GM19438 (cell line): Measurements from ENCODE around the gene NRXN3.
"Not testable (repeated sequence)": the region's sequence is repeated elsewhere in the genome, so short reads cannot be mapped to it uniquely, and the experiment has no call there.

Source experiments
- ATAC-seq: cut with Tn5 transposase; IDR thresholded peaks from one replicate; pipeline ENCODE4 v1.9.1; 2021; ENCODE audit warnings: low read depth; ENCODE audit not compliant: unreplicated experiment

The NRXN3 gene

GRCh38 chr14:78561074-78561473 is 390.9 kb downstream of the NRXN3 start:
- ATAC-seq: no peak

- peak; percentile 87 for ATAC-seq
Measured at GRCh38 chr14:78566026-78566858, 396.1 kb downstream of the NRXN3 start.

DNA sequence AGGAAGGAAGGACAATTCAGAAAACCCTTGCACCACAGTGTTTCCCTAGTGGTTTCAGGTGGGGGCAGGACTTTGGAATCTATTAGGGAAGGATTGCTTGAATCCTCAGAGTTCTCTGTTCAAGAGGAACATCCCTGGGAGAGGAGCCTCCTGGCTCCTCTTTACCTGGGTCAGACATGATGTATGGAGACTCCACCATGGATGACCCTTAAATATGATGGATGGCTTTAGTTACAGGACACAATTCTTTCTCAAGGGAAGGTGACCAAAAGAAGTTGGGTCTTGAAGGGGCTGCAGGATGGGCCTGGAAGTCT is 396.6 kb downstream of the NRXN3 start:
- ATAC-seq: no peak

DNA sequence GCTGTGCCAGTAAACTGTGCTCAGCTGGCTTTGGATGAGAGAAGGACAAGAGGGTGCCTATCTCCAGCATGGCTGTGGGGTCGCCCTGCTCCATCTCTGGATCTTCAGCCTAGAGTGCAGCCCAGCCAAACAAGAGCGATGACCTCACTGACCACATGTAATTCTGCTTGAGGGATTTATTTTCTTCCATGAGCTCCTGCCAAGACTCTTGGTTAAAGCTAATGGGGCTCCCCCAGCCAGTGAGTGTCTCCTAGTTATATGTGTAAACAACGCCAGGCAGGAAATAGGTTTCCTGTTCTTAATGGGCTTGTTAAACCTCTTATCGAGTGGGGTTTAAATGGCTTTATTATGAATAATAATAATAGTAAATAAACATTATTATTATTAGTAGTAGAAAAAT is 397.2 kb downstream of the NRXN3 start:
- ATAC-seq: no peak

GRCh38 chr14:78573736-78574135 is 403.6 kb downstream of the NRXN3 start:
- not testable (repeated sequence) for ATAC-seq

DNA sequence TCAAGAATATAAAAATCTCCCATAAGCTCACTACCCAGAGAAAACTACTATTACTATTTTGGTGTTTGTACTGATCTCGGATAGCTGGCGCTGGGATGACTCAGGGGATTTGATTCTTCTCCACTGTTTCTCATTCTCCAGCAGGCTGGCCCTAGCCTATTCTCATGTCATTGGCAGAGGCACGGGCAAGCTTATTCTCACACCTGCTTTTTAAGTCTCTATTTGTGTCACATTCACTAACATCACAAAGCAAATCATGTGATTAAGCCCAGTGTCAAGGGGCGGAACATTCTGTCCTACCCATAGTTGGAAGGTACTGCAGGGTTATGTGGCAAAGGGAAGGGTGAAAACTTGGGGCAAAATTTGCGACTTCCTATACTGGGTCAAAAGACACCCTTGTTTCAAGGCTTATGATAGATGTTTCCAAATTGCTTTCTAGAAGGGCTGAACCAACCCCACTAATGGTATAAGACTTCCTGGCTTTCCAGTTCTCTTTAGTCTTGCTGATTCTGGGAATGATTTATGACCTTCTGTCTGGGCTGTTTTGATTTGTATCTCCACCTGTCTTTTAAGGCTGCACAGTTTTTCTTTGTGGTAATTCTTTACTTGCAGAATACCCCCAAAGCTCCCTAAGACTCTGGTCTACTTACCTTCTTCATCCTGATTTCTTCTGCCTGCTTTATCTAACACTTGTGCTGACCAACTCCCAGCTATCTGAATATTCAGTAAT is 406.4 kb downstream of the NRXN3 start:
- no peak for ATAC-seq

DNA sequence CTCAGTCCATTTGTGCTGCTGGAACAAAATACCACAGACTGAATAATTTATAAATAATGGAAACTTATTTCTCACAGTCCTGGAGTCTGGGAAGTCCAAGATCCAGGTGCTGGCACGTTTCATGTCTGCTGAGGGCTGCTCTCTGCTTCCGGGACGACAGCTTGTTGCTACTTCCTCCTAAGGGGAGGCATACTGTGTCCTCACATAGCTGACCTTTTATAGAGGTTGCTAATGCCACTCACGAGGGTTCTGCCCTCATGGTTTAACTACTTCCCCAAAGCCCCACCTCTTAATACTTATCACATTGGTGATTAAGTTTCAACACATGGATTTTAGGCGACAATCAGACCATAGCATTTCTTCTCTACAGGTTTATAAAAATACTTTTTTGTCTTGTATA is 411.1 kb downstream of the NRXN3 start:
- ATAC-seq: no peak

GRCh38 chr14:78586681-78587080 is 416.5 kb downstream of the NRXN3 start:
- no peak for ATAC-seq

DNA sequence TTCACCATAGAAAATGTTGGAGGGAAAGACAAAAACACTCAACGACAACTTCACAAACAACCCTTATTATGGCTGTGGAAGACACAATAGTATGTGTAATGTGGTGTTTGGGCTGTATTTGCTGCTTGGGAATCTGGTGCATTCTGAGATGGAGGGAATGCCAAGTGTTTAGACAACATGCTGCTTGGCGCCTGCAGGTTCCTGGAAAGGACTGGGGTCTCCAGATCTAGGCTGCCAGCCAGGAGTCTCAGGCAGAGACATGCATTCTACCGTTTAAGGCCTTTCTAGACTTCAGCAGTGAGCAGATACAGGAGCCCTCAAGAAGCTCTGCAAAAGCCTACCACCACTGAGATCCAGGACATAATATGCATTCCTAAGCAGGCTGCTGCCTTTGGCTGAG is 418.7 kb downstream of the NRXN3 start:
- ATAC-seq: no peak

DNA sequence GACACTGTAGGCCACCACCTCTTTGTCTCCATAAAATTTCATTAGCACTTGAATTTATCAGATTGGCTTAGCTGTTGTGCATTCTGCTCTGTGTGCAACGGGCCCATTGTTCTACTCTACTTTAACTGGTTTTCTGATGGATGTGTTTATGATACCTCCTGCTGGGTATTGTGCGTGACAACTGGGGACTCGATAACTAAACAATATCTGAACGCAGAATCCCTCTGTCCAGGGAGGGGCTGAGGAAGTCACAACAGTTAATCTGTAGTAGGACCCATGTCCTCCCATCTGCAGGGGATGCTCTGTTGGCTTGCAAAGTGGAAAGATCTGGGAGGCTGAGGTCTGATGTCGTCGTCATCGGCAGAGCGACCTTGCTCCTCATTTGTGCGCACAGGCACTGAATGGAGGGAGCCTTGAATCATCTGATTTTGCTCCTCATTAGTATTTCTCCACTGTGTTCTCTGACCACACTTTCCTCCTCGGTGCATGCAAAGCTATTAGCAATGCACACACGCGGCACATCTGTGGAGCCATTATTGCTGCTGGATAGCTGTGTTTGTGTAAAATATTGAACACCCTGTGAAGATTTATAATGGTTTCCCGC is 422.5 kb downstream of the NRXN3 start:
- no peak for ATAC-seq

- no peak for ATAC-seq
Measured at GRCh38 chr14:78593949-78594348, 423.8 kb downstream of the NRXN3 start.

GRCh38 chr14:78595797-78596196 is 425.6 kb downstream of the NRXN3 start:
- no peak for ATAC-seq

- peak; percentile 92 for ATAC-seq
Measured at GRCh38 chr14:78598046-78598920, 428.1 kb downstream of the NRXN3 start.

GRCh38 chr14:78605025-78605762 is 435.0 kb downstream of the NRXN3 start:
- ATAC-seq: no peak

DNA sequence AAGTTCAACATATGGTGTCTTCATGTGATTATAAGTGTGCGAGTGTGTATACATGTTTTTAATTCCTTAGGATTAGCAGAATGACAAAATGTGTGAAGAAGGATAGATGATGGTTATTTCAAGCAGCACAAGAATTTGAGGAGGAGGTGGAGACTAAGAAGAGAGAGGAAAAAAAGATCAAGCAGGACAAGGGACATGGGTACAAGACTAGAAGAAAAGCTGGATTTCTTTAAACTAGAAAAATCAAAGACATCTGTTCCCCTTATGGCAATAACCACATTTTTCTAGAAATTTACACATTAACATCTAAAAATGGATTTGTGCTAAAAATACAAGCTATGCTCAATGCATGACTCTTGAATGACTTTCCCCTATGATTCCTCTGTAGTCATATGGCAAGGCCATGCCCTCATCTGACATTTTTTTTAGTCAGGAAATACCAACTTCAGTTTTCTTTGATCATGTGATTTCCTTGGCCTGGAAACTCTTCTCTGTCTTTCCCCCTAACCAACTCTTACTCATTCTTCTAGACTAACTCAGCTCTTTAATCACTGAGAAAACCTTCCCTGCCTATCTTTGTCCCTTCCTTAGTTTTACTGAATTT is 435.8 kb downstream of the NRXN3 start:
- ATAC-seq: no peak

DNA sequence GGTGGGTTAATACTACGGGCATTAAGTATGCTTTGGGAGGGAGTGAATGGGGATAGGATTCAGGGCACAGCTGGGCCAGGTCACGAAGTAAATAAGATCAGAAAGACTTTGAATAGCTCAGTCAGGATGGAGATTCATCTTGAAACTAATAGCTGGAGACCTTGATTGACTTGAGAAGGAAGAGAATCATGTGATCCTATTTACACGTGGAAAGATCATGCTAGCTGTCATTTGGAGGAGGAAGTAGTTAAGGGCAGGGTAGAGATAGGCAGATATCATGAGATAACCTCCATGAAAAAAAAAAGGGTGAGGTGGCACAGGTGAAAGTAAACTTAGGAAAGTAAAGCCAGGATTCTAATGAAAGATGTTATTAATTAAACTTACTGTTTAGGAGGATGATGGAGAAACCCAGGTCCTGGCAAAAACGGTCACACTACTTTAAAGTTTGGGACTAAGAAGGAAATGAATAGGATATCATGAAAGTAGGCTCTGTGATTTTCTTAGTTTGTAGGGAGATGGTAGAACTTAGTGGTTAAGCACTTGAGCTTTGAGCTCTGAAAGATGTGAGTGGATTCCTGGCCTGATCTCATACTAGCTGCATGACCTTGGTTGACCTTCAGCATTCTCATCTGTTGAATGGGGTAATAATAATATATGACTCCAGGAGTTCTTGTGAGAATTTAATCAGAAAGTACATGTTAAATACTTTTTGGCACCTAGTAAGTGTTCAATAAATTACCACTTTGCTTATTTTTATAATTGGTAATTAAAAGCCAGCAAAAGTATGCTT is 439.0 kb downstream of the NRXN3 start:
- ATAC-seq: no peak

DNA sequence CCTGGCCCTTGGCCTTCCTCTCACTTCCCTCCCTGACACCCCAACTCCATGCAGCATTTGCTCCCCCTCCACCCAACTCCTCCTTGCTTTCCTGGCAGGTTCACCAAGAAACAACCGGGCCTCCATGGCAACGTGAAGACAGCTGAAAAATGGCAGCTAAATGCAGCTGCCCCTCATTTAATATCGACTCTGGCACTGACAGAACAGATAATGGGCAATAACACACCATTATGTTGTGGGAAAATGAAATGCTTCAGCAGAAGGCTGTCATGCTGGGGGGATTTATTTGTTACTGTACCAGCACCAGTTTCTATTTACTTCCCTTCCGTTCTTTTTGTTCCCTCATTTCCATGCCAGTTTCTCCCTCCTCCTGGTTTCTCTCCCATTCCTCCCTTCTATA is 440.8 kb downstream of the NRXN3 start:
- no peak for ATAC-seq

DNA sequence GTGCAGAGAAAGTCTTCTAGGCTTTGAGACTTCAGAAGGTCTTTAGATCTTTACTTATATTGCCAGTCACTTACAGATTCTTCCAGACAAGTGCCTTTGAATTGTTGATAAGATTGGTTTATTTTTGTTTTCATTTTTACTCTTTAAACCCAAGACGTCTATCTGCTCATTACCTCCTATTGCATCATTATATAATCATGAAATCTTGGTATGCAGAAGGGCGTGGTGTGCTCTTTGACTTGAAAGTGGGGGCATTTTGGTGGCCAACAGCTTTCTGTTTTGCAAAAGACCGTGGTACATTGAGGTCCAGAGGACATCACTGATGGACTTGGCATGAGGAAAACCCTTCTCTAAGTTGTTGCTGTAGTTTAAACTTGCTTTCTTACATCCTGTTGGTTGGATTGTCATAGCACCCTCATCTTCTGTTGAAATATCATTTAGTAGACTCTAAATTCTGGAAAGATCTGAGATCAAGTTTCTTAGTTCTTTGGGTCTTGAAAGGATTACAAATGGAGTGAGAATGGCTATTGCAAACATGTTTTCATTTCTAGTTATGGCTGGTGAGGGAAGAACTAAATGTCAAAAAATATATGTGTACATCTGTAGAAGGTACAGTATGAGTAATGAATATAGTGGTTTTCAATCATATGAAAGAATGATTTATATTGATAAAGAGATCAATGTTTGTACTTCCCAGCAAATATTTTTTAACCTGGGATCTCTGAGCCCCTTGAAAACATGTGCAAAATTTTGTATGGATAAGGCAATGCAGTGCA is 441.8 kb downstream of the NRXN3 start:
- ATAC-seq: no peak
